Mesenteric fat pad (tissue), 1 donor: Measurements from ENCODE around the gene IFIT3. TPM values are rescaled to one million over a fixed set of nuclear protein-coding genes. Genes with fewer than 3 reads are reported as not detected.
"Not testable (repeated sequence)": the region's sequence is repeated elsewhere in the genome, so short reads cannot be mapped to it uniquely, and the experiment has no call there.

Experiments used
- DNase-seq: peaks from one replicate; pipeline ENCODE4 v3.0.0-alpha.2; 2020; ENCODE audit warnings: low spot score
- total RNA-seq: library from RNA; stranded (reverse); fragmentation: NEBNext Ultra II Directional; extraction: Animal tissue kit (Norgen Biotek cat#: 25700); gene quantifications from one replicate; pipeline ENCODE4 v1.2.1, GENCODE V29; 2021
- donor health status: DM: yes; HTN: yes; CAD: no.

Gene IFIT3
- total RNA-seq, 1 donor from 2014 or later: 24.2 TPM

DNA sequence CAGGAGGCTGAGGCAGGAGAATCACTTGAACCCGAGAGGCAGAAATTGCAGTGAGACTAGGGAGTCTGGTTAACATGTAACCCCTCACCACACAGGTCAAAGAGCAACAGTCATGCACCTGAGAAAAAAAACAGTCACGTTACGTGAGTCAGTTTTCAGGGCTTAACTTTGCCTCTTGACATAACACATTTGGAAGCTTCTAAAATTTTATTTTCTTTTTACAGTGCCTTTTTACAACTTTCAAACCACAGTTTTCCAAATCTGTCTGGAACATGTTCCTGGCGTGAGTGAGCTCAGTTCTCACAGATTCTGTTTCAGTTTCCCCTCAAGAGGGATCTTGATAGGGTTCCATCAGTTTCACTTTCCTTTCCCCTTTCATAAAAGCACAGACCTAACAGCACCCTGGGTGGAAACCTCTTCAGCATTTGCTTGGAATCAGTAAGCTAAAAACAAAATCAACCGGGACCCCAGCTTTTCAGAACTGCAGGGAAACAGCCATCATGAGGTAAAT lies 4.4 kb downstream of the IFIT3 start:
- DNase-seq: no peak

DNA sequence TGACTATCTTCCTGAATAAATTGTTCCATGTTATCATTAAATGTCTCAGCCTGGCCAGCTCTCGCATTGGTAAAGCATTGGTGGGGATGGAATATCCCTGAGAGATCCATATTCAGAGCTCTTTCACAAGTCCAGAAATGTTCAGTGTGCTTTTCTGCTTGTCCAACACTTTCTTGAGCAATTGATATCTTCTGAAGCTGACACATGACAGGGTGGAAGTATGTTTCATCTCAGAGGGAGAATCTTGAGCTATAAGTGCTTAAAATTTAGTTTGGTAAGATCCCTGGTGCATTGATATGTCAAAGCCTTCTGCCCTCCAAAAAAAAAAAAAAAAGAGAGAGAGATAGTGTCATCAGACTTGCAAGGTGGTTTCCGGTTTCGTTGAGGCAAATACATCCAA lies 7.4 kb downstream of the IFIT3 start:
- no peak for DNase-seq

DNA sequence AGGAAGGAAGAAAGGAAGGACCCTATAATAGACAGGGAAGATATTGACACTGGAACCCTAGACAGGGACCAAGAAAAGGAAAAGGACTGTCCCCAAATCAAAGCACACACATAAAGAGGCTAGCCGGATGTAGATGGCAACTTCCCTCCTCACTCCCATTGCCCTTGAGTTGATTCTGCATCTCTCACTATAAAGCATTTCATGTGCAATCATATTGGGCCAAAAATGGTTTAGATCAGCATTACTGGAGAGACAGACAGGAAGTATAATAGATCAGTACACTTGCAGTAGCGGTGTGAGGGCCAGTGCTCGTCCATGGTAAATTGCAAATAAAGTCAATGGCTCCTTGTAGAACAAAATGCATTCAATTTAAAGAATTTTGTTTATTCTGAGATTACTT lies 8.4 kb downstream of the IFIT3 start:
- no peak for DNase-seq

DNA sequence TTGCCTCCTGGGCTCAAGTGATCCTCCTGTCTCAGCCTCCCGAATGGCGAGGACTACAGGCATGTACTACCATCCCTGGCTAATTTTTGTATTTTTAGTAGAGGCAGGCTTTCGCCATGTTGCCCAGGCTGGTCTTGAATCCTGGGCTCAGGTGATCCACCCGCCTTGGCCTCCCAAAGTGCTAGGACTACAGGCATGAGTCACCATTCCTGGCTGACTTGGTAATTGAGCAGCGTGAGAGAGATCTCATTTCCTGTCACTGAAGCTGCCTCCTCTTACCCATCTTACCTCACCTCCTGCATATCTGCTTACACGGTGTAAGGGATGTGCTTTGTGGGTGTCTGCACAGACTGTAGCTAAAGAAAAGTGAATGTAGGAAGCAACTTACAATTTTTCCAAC lies 9.7 kb downstream of the IFIT3 start:
- DNase-seq: no peak

DNA sequence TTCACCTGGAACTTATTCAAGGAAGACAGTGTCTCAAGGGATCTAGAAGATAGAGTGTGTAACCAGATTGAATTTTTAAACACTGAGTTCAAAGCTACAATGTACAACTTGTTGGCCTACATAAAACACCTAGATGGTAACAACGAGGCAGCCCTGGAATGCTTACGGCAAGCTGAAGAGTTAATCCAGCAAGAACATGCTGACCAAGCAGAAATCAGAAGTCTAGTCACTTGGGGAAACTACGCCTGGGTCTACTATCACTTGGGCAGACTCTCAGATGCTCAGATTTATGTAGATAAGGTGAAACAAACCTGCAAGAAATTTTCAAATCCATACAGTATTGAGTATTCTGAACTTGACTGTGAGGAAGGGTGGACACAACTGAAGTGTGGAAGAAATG lies 10.9 kb downstream of the IFIT3 start:
- no peak for DNase-seq

DNA sequence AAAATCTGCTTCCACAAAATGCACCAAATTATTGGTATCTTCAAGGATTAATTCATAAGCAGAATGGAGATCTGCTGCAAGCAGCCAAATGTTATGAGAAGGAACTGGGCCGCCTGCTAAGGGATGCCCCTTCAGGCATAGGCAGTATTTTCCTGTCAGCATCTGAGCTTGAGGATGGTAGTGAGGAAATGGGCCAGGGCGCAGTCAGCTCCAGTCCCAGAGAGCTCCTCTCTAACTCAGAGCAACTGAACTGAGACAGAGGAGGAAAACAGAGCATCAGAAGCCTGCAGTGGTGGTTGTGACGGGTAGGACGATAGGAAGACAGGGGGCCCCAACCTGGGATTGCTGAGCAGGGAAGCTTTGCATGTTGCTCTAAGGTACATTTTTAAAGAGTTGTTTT lies 12.1 kb downstream of the IFIT3 start:
- DNase-seq: no peak

DNA sequence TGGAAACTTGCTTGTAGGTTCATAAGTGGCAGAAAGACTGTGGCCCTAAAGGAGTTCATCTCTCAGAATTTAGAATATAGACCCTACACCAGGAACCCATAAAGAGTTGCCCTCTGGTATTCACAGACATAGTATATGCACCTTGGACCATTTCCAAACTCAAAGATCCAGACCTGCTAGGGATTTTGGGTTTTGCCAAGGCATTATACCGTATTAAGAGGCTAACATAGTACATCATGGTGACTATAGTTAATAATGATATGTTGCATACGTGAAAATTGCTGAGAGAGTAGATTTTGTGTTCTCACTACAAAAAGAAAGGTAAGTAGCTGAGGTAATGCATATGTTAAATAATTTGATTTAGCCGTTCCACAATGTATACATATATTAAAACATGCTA lies 13.9 kb downstream of the IFIT3 start:
- no peak for DNase-seq

DNA sequence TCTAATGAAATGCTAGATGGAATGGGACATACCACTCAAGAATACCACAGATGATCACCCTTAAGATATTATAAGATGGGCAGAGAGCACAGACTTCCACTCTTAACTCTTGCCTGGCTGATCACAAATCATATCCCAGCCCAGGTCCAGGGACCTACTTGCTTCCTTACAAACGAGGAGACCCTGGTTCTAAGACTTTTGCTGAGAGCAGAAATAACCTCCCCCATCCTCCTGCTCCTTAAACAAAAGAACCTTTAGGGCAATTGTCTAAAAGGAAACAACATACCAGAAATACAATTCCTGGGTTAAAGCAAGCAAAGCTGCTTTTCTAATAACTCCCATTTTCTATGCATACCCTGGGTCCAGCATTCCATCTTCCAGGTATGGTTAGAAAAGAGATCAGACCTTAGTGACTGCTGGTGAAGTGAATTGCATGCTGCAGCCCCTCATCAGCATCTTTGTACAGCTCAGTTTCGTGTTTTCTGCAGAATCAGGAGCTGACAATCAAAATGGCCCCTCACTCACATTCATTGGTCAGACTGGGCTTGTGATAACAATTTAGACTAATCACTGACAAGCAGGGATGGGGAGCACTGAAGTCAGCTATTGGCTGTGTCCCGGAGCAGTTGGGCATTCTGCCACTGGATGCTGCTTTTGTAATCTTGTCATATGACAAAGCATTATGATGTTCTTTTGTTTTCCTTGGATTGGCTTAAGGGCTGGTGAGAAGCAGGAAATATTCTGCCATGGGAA lies 14.6 kb downstream of the IFIT3 start:
- no peak for DNase-seq

DNA sequence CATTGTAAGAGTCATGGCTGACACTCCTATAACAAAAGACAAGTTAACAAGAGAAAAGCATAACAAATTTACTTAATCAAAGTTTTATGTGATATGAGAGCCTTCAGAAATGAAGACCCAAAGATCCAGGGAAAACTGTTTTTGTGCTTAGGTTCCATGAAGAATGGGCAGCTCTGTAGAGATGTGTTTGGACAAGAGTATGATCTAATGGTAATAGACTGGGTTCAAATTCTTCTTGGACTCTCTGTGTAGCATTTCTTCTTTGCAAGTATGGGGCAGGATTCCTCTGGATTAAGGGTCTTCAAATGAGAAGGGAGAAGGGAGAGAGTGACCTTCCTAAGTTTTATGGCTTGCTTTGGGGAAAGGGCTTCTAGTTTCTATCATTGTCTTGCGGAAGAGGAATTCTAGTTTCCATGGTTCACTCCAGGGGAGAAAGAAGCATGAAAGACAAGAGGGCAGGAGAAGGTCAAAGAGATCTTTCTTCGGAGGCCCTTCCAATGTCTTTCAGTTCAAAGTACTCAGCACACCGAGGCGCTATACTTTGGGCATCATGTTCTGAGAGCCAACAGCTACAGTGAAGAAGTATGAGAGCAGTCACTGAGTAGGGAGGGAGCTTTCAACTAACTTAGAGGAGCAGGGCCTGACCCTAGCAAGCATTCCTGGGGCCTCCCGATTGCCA lies 15.4 kb downstream of the IFIT3 start:
- DNase-seq: no peak

DNA sequence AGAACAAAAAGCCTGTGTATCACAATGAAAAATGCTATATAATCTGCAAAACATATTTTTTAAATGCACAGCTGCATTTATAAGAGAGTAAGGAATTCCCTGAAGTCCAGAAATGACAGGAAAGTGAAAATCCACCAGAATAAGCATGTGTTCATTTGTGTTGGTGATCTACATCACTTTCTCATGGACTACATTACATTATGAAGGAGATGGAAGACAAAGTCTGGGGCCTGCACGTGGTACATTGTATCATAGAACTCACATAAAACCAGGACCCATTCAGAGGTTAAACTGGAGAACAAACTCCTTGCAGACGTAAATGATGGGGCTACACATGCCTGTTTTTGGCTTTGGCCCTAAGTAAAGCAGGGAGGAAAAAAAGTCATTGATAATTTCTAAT lies 16.4 kb downstream of the IFIT3 start:
- no peak for DNase-seq

DNA sequence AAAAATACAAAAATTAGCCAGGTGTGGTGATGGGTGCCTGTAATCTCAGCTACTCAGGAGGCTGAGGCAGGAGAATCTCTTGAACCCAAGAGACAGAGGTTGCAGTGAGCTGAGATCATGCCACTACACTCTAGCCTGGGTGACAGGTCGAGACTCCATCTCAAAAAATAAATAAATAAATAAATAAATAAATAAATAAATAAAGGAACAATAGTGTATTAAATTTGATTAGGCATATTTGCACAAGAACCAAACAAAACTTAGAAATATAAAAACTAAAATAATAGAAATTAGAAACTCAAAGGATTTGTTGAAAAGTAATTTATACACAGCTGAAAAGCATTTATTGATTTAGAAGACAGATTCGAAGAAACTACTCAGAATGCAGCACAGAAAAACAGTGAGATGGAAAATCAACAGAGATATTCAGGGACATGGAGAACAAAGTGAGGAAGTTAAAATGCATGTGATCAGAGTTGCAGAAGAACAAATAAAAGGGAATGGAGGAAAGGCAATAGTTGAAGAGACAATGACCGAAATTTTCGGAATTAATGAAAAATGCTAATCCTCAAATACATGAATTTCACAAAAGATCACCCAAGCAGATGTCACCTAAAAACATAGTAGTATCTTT lies 17.7 kb downstream of the IFIT3 start:
- DNase-seq: no peak

DNA sequence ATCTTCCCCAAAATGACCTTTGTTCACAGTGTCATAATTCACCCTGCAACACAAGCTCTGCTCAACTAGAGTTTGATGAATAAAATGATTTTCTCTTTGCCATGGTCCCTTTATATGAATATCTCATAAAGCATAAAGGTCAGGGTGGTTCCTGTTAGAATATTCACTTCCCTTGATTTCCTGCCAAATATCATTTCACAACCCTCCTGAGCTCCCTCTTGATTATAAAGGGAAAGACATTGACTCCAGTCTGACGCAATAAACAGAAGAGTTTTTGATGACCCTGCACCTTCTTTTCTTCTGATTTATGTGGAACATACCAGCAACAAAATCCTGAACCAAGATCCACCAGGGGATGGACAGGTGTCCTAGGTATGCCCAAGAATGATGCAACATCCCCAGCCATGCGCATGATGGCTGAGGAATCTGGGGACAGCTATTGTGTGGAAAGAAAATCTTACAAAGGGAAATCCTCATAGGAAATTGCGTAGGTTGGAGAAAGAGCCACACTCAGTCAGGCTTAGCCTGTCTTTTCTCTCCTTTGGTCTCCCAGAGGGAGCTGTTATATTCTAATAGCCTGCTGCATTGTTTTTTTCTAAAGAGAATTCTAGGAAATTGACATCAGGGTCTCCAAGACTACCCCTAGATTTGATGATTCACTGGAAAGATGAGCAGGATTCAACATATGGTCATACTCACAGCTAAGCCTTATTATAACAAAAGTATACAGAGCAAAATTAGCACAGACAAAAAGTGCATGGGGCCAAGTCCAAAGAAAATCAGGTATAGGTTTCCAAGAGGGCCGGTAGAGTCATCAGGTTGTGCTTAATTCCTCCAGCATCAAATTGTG lies 18.8 kb downstream of the IFIT3 start:
- DNase-seq: no peak

DNA sequence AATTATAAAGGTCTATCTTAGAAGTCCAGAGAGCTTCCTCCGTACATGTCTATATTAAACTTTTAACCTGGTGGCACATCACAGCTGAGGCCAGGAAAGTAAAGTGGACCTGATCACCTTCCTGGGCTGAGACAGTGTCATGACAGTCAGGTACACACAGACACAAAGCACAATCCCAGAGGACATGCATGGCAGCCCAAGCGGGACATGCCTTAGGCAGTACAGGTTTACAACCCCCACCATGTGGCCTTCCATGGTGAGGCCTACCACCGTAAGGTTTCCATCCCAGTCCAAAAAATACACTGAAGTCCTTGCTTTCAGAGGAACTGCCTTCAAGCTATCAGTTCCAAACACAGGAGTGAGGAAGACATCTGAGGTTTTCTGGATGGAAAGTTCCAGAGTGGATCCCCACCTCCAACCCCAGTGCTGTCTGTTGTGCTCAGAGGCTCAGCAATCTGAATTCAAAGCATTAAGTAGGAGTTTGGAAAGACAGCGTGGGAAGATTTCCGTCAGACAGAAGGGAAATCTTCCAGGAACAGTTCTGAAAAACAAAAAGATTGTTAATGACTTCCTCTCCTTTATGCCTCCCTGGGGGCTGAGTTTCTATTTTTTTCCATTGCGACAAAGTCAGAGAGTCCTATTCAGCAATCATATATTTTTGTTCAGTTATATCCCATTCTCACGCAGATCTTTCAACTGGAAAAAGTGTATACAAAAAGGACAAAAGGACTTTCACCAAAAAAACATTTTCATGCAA lies 20.1 kb downstream of the IFIT3 start:
- DNase-seq: no peak

DNA sequence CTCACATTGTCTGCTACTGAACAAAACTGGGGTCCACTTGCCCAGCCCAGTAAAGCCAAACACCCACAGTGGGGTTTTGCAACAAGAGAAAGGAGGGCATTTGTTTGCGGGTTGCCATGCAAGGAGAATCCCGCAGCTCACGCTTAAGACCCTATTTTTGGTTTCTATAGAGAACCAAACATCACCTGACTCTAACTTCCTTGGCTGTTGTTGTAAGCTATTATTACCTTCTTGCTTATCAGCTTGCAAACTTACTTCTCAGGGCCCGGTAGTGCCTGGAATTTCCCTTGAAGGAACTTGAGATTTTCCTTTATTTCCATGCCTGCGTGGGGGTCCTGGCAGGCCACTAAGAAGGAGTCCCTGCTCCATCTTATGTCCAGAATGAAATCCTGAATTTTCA lies 20.7 kb downstream of the IFIT3 start:
- DNase-seq: no peak

DNA sequence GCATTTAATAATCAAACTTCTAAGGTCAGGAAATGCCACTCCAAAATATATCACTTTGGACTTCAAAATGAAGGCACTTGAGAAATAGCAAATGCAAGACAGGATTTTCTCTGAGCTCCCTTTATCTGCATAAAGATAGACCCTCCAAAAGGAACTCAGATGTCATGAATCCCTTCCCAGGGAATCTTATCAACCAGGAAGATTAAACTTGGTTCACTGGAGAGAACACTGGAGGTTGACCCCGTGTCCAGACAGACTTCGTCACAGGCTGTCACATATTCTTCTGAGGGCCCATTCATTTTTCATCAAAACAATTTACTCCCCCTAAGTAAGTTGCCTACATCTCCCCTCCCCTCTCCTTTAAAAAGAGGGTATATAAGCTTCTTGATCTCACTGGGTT lies 21.2 kb downstream of the IFIT3 start:
- DNase-seq: no peak

DNA sequence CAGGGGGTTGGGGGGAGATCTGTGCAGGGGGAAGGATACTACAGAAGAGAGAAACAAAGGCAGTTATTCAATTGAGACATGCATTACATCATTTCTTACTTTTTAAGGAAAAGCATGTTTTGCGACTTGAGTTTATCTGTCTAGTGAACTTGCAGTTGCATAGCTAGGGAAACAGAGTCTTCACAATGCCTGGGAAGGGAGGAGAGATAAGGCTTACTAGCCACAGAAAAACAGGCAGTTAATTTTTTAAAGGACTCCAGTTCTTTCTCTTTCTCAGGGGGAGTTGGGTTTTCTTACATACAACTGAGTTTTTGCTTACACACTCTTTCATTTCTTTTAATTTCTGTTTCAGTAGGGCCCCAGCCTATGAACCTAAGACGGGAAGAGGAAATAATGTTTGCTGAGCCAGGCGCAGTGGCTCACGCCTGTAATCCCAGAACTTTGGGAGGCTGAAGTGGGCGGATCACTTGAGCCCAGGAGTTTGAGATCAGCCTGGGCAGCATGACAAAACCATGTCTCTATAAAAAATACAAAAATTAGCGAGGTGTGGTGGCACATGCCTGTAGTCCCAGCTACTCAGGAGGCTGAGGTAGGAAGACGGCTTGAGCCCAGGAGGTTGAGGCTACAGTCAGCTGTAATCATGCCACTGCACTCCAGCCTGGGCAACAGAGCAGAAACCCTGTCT lies 23.0 kb downstream of the IFIT3 start:
- DNase-seq: not testable (repeated sequence)

DNA sequence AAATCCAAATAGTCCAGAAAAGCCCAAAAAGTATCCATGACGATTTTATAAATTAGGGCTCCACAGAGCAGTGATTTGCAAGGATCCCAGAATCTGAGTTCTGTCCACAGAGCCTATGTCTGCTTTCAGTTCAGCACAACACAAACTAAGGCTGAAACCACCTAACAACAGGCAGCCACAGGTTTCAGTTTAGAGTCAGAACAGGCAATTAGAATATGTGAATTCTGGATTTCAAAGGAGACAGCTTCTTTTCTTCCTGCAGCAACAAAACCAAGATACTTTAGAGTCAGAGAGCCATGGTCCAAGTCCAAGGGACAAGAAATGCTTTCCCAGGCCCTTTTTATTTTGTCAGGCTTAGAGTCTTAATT lies 23.6 kb downstream of the IFIT3 start:
- DNase-seq: no peak

DNA sequence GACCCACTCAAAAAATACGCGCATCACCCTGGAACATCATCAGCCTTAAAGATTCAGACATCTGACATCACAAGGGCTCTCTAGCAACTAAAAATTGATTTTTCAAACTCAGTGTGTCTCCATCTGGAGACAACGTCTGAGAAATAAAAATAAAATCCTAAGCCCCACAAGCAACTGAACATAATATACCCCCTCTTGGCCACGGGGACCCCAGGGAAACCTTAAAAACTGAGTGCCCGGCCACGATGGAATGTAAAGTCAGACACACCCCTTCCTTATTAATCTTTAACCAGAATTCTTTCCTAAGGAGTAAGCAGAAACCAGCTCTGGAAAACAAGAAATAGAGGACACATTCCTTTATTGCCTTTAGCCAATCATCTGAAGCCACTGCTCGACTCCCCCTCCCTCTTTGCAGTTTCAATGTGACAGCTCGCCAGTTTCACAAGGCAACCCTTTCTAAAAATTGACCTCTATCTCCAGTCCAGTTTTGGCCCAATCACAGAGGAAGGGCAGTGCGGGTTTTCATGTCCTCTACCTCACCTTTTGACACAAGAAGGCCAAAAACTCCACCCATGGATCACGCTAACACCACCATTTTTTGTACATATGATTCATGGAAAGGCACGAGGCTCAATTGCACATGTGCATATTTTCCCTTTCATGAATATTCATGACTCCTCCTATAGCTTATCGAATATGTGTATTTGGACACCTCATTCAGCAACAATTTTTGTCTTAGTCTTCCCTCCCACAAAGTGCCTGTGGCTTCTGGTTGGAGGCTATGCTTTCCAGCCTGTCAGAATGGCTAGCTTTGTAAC lies 24.2 kb downstream of the IFIT3 start:
- no peak for DNase-seq

DNA sequence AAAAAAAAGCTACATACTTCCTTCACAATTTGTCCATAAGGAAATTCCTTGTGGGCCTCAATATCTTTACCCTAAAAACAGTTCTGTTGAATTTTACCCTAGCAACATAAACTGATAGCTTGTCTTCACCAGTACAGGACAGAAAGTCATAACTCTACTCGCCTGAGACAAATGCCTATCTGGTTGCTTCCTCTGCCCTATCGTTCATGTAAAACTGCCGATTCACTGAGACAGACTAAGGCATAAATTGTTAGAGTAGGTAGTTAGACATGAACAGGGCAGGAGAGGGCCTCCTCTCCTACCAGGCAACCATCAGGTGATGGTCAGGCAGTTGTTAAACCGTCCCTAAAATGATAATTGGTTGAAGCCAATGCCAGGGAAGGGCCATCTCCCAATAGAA lies 25.0 kb downstream of the IFIT3 start:
- DNase-seq: no peak
